T-helper 2 cell (primary cell): ENCODE results near the gene MPRIP.
A peak's percentile ranks its signal among the peaks of the same experiment; 100 is the strongest.
"Not testable (repeated sequence)": the region's sequence is repeated elsewhere in the genome, so short reads cannot be mapped to it uniquely, and the experiment has no call there.

Experiments
- DNase-seq, 5 experiments: peaks; one replicate each; pipeline versions ENCODE4 v3.0.0 to v3.0.0-alpha.2; 2012 to 2022

Gene MPRIP

DNA sequence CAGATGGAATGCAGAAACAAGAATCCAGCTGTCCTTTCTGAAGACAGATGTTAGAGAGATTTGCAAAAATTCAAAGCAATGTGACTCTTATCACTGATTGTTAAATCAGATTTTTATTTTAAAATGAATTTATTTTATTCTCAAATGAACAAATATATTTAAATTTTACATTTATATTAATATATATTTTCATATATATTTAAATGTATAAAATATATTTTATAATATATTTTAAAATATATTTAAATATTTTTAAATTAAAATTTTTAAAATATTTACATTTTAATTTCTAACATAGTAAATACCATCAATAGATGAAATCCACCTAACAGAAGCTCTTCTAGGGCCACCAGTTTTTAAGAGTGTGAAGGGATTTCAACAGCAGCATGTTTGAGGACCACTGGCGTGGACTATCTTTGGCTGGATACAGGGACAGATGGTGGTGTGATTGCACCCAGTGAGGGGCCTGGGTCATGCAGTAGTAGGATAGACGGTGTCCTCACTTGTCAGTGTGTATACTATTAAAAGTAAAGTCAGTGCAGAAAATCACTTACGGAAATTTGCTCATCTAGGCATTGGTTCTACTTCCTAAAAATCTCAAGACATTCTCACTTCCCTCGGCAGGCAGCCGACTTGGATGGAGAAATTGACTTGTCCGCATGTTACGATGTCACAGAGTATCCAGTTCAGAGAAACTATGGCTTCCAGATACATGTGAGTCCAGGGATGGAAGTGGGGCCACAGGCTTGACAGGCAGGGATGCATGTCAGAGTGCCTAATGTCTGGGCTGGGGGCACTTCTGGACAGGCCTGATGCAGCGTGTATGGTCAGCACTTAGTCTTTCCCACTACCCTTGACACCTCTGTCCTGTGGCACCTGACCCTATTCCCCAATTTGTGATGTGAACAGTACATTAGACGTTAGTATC is 107.5 kb downstream of the MPRIP start:
- no peak for DNase-seq

GRCh38 chr17:17150448-17150800 is 108.2 kb downstream of the MPRIP start:
- peak in 1 of 5 experiments; percentile 74 for DNase-seq

GRCh38 chr17:17151055-17151454 is 108.8 kb downstream of the MPRIP start:
- DNase-seq = peak in 1 of 5 experiments; percentile 37

GRCh38 chr17:17151541-17151940 is 109.3 kb downstream of the MPRIP start:
- no peak for DNase-seq

DNA sequence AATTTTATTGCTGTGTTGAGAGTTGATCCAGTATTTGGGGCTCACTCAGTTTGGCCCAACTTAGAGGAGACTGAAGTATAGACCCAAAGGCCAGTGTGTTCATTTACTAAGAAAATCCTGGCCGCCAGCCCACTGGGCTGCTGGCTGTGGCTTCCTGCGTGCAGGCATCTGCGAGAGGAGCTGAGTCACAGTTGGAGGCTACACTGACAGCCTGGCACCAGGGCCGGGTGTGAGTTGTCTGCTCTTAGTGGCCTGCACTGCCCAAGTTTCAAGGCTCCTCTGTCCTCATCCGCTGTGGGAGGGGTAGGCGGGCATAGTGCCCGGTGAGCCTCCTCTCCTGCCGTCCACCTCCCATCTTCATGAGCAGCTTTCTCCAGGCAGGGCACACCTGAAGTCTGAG is 109.7 kb downstream of the MPRIP start:
- peak in 1 of 5 experiments; percentile 39 for DNase-seq

GRCh38 chr17:17152385-17152784 is 110.1 kb downstream of the MPRIP start:
- no peak for DNase-seq

DNA sequence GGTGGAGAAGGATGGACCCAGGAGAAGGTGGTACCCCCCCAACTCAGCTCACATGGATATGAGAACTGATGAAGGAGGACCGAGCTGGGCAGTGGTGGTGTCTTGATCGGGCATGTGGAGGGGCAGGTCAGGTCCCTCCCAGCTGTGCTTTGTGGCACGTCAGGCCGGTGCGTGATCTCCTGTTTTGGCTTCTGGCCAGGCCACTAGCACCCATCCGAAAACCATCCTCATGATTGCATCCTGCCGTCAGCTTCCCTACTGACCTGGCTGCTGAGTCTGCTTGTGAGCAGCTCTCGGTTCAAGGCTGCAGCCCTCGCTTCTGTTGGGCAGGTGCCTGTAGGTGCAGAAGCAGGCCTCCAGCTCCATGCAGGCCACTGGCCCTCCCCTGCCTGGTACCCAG is 110.8 kb downstream of the MPRIP start:
- DNase-seq = no peak

DNA sequence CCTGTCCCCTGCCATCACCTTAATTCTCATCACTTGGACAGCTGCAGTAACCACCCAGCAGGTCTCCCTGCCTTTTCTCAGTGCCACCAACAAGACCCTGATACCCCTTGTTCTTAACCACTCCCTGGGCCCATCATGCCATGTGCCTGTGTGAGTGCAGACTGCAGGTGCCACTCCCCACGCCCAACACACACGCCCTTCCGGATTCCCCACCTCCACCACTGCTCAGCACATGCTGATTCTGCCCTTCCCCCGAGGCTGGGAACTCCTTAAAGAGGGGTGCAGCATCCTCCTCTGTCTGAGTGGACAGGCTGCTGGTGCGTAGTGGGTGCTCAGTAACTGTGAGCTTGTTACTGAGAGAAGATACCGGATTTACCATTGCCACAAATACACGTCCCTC is 111.5 kb downstream of the MPRIP start:
- peak in 1 of 5 experiments; percentile 33 for DNase-seq

GRCh38 chr17:17154556-17154955 is 112.3 kb downstream of the MPRIP start:
- DNase-seq = no peak

GRCh38 chr17:17154981-17155380 is 112.7 kb downstream of the MPRIP start:
- DNase-seq = peak in 2 of 5 experiments; percentile 36 to 66

DNA sequence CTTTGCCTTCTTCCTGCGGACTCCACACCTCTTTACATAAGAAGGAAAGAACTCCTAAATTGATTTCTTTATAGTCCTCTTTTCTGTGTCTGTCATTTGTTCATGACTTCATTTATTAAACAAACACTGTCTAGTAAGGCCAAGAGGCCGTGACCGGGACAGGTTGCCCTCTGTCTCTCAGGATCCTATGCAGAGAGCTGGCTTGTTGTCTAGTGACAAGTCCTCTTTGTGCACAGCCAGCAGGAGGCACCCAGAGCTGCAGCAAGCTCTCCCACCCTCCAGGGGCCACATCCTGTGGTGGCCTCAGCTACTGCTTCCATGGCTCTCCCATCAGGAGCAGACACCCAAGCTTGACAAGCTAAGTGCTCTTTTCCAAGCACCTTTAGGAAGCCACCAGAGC is 113.3 kb downstream of the MPRIP start:
- peak in 1 of 5 experiments; percentile 59 for DNase-seq

- DNase-seq = no peak
Observed at GRCh38 chr17:17156107-17156506, 113.8 kb downstream of the MPRIP start.

DNA sequence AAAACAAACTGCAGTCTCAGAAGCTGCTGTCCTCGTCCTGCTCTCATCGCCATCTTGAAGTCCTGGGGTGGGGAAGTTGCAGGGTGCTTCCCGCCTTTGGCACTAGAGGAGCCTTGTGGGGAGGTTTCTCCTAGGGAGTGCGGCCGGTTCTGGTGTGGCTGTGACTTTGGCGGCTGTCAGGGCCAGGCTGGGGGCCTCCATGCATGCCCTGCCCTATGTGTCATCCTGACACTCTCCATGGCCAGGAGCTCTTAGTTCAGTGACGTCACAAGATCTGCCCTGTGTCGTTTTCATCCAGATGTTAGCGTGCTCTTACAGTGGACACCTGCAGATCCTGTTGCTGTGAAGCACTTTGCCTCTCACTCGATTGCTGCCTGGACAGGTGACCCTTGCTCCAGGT is 114.3 kb downstream of the MPRIP start:
- no peak for DNase-seq

DNA sequence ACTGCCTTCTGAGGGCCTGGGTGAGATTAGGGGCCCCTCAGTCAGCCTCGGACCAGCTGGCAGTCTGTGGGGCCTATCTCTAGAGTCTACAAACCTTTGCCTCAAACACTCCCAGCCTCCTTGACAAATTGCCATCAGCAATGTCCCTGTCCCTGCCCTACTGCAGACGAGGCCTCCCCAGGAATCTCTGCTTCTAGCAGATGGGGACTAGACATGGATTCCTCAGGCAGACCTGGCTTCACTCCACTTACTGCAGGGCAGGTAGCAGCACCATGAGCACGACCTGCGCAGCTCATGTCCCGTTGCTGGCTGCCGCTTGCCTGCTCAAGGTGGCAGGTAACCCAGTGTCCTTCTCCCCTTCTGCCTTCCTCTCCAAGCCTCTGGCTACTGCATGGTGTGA is 114.8 kb downstream of the MPRIP start:
- DNase-seq = no peak

GRCh38 chr17:17158506-17158905 is 116.2 kb downstream of the MPRIP start:
- not testable (repeated sequence) for DNase-seq

DNA sequence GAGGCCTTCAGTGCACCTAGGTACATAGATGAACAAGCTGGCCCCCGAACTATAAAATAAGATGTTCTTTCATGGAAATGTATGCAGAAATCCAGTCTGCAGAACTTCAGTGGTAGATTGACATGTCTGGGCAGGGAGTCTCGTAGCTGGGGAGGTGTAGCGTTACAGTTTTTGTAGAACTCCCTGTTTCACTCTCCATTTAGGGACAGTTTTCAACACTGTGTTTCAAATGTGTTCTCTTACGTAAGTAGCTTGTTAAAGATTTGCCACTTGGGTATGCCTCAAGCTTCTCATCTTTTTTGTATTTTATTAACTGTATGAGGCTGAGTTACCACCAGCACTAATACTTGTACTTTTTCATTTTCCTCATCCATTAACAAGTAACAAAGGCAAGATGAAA is 117.3 kb downstream of the MPRIP start:
- no peak for DNase-seq

DNA sequence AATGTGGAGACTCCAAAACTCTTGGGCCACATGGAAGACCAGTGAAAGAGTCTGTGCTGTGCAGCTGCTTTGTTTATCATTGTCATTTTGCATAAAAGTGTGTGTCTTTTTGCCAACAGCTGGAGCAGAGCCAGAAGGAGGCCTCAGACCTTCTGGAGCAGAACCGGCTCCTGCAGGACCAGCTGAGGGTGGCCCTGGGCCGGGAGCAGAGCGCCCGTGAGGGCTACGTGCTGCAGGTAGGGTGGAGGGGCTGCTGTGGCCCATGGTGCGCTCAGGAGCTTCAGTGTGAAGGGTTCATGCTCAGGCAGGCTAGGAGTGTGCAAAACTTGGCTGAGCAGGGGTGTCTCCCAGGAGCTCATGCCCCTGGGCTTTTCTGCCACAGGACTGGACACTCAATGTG is 118.9 kb downstream of the MPRIP start:
- no peak for DNase-seq

DNA sequence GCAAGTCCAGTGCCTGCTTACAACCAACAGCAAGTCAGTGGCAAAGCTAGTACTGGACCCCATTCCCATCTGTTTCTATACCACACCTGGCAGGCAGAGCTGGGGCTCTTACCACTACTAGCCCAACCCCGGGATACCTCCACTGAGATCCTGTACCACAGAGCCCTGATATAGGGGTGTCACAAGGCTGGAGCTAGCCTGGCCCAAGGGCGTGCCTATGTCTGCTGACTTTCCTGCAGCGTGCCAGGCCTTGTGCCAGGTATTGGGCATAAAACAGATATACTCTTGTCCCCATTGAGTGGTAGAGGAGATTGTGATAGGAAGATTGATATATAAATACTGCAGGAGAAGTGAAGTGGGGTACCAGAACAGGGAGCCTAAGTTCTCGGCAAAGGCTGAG is 119.5 kb downstream of the MPRIP start:
- DNase-seq = no peak

GRCh38 chr17:17164156-17164555 is 121.9 kb downstream of the MPRIP start:
- DNase-seq = no peak

DNA sequence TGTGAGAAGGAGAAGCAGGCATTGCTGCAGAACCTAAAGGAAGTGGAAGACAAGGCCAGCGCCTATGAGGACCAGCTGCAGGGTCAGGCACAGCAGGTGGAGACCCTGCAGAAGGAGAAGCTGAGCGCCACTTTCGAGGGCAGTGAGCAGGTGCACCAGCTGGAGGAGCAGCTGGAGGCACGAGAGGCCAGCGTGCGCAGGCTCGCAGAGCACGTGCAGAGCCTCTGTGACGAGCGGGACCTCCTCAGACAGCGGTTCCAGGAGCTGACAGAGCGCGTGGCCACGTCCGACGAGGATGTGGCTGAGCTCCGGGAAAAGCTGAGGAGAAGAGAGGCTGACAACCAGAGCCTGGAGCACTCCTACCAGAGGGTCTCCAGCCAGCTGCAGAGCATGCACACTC is 122.4 kb downstream of the MPRIP start:
- no peak for DNase-seq

- no peak for DNase-seq
Observed at GRCh38 chr17:17165666-17166308, 123.5 kb downstream of the MPRIP start.

DNA sequence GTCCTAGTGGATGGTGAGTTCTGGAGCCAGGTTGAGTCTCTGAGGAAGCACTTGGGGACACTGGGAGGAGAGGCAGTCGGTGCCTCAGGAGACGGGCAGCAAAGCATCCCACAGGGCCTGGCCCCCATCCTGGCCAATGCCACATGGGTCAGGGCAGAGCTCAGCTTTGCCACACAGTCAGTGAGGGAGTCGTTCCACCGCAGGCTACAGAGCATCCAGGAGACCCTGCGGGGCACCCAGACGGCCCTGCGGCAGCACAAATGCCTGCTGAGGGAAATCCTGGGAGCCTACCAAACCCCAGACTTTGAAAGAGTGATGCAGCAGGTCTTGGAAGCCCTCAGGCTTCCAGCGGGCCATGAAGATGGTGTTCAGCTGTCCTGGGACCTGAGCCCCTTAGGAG is 124.2 kb downstream of the MPRIP start:
- DNase-seq = no peak

- no peak for DNase-seq
Observed at GRCh38 chr17:17167356-17167755, 125.1 kb downstream of the MPRIP start.

DNA sequence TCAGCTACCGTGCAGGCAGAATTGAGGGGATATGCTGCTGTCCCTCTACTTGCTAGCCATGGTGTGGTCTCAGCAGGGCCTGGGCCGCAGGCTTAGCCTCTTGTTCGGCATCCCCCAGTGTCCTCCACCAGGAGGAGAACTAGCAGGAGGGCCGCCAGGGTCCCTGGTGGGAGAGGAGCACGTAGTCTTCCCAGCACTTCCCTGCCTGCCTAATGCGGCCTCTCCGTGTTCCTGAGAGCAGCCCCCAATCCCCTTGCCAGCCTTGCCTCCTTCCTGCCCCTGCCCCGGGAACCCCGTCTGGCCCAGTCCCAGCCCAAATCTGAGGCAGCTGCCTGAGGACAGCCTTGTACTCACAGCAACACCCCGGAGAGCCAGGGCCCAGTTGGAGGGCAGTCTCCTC is 125.7 kb downstream of the MPRIP start:
- no peak for DNase-seq
